ENCODE results near the gene EPHB4. TPM values are rescaled to one million over a fixed set of nuclear protein-coding genes. Genes with fewer than 3 reads are reported as not detected.

Gene EPHB4
- total and polyA plus RNA-seq, 10 of the 15 experiments (the other 5 are each of a cell fraction or from before 2014, with no cell fraction given) = 0.32 to 0.85 (median 0.48) TPM; not detected in 4

- no peak overlapping the region for H3K4me3 ChIP-seq
- FAIRE-seq (no peak), DNase-seq (ENCODE audit: low read depth, low spot score) (no peak), ATAC-seq (no peak)
- H4K20me1 ChIP-seq (ENCODE audit: control insufficient read depth, insufficient read depth) = no peaks in the 10 kb centered on the region
- H3K9ac ChIP-seq (ENCODE audit: control insufficient read depth, insufficient read depth, low read length) = no peak overlapping the region
- in situ Hi-C loops (cut with MboI) (no loop called here), intact Hi-C loops (cut with micrococcal nuclease; ENCODE audit: unreplicated experiment) (no loop called here)
- H3K27ac ChIP-seq (ENCODE audit: control insufficient read depth, insufficient read depth) = no peak overlapping the region
- no peak overlapping the region for H3K4me2 ChIP-seq (ENCODE audit: control insufficient read depth, insufficient read depth)
- no TSS peak for BruUV-seq (replicated peaks)
- no peaks in the 10 kb centered on the region for H3K36me3 ChIP-seq (ENCODE audit: control insufficient read depth in 2 of 2, insufficient read depth in 2 of 2, low read length in 1 of 2)
- H3K9me3 ChIP-seq (replicated peaks; ENCODE audit: control insufficient read depth, insufficient read depth, low read length) = no peaks in the 10 kb centered on the region
- ChIA-PET SMC1A (ENCODE audit: uncharacterized antibody, unreplicated experiment) (no interaction called here), POLR2A (no interaction called here), RAD21 (ENCODE audit: unreplicated experiment) (no interaction called here), CTCF (interaction anchor here (0.6 kb wide), 1 partner anchor 497 kb away, joined by 3 read pairs; no protein-coding TSS in a partner anchor)
- 78% methylated on average over 19 of the region's 19 CpGs for WGBS (ENCODE audit: insufficient coverage, insufficient replicate concordance, low lambda C conversion rate, missing lambda C conversion rate)
- H3K4me1 ChIP-seq (ENCODE audit: control insufficient read depth, insufficient read depth, low read length) = no peaks in the 10 kb centered on the region
- no peaks in the 10 kb centered on the region for H3K27me3 ChIP-seq (replicated peaks in 1 of 2; ENCODE audit: control insufficient read depth in 2 of 2, insufficient read depth in 2 of 2, low read length in 1 of 2)
- no peak for TF ChIP-seq CEBPZ (IDR thresholded peaks at IDR 0.05; ENCODE audit: low read depth, low read length)
- no peak for TF ChIP-seq PBX3 (IDR thresholded peaks at IDR 0.05; ENCODE audit: insufficient replicate concordance, low read depth, low read length)
- no peak for TF ChIP-seq TCF7 (IDR thresholded peaks at IDR 0.05; ENCODE audit: borderline replicate concordance)
- no peak for TF ChIP-seq SMAD1 (IDR thresholded peaks at IDR 0.05; ENCODE audit: low read depth, partially characterized antibody)
- no peak for TF ChIP-seq CHD4 (IDR thresholded peaks at IDR 0.05)
- TF ChIP-seq CREB1 (IDR thresholded peaks at IDR 0.05; ENCODE audit: low read depth) = no peak
- TF ChIP-seq POLR2A (IDR thresholded peaks at IDR 0.05; ENCODE audit: low read depth, low read length) = no peak
- TF ChIP-seq MTA2 (IDR thresholded peaks at IDR 0.05; ENCODE audit: low read depth) = no peak
- no peak for TF ChIP-seq CHD2 (IDR thresholded peaks at IDR 0.05; ENCODE audit: borderline replicate concordance, low read depth, low read length)
- no peak for TF ChIP-seq RCOR1 (conservative IDR thresholded peaks at IDR 0.05; ENCODE audit: low read depth, low read length)
- TF ChIP-seq NFYB (IDR thresholded peaks at IDR 0.05; ENCODE audit: insufficient read depth, low read depth, low read length) = no peak
- no peak for TF ChIP-seq ZBTB4 (CRISPR knock-in tag; IDR thresholded peaks at IDR 0.05)
- no peaks in the 10 kb centered on the region for H3K79me2 ChIP-seq (ENCODE audit: control insufficient read depth, insufficient read depth, low read length)
- no peak overlapping the region for H2AFZ ChIP-seq (ENCODE audit: control insufficient read depth, low read depth, low read length)
These were observed 10.2 kb downstream of the EPHB4 start for GRCh38 chr7:100817097-100817496.
